GM12864 (cell line): Measurements from ENCODE around the gene CIART.
A peak's percentile ranks its signal among the peaks of the same experiment; 100 is the strongest.
"Not testable (repeated sequence)": the region's sequence is repeated elsewhere in the genome, so short reads cannot be mapped to it uniquely, and the experiment has no call there.

Experiments used
- DNase-seq: peaks from one replicate; pipeline ENCODE4 v3.0.0-alpha.2; 2011; ENCODE audit warnings: low read depth
- H3K4me3 ChIP-seq: 2 replicates; pipeline ENCODE4 v1.5.1; 2011; ENCODE audit warnings: mild to moderate bottlenecking, low read depth, low read length, control low read depth
- TF ChIP-seq, protein P1 (sequence below): IDR thresholded peaks from 2 replicates; pipeline ENCODE4 v1.5.1; 2011; ENCODE audit warnings: low read depth, mild to moderate bottlenecking, moderate library complexity, low read length, control low read depth, inconsistent platforms; ENCODE audit errors: missing control alignments

The CIART gene

DNA sequence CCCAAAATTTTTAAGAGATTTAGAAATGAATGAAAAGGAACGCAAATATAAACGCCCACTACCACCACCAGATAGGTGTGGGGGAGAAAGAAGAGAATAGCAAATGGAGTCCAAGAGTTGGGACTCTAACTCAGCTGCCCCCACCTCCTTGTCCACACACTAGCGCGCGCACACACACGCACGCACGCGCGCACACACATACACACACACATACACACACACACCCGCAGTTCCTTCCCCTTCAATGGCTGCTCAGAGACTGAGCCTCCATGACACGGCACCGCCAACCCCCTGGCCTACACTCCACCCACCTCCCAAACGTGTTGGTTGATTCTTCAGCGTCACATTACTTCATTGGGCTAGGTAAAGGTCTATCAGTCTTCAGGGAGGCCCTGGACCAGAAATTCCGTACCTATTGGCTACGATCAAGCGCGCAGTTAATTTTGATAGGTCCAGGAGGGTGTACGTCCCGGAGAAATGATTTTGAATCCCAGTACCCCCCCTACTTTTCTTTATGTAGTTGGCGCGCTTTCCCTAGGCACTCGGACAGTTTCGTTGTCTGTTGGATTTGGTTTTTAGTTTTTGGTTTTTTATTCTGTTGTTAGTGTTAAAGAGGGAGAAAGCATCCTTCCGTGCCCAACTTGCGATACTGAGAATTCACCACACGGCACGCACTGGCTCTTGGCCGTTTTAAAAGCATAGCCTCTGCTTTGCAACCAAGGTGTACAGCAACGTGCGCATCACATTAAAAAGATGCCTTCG, 46.3 kb upstream of the CIART start, which contains the start of gene ANP32E:
ANP32E (minus strand) TSS at position 261 of the 762 bp plus-strand sequence. CDS start 326 bp downstream, outside the sequence.
- DNase-seq = peak; percentile 99
- TF ChIP-seq, protein P1, sequence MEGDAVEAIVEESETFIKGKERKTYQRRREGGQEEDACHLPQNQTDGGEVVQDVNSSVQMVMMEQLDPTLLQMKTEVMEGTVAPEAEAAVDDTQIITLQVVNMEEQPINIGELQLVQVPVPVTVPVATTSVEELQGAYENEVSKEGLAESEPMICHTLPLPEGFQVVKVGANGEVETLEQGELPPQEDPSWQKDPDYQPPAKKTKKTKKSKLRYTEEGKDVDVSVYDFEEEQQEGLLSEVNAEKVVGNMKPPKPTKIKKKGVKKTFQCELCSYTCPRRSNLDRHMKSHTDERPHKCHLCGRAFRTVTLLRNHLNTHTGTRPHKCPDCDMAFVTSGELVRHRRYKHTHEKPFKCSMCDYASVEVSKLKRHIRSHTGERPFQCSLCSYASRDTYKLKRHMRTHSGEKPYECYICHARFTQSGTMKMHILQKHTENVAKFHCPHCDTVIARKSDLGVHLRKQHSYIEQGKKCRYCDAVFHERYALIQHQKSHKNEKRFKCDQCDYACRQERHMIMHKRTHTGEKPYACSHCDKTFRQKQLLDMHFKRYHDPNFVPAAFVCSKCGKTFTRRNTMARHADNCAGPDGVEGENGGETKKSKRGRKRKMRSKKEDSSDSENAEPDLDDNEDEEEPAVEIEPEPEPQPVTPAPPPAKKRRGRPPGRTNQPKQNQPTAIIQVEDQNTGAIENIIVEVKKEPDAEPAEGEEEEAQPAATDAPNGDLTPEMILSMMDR = peak; percentile 19
- H3K4me3 ChIP-seq = peak within 1 kb of the TSS; percentile 96

- H3K4me3 ChIP-seq = peak overlapping the region; percentile 96
- DNase-seq = no peak
- TF ChIP-seq, protein P1 = no peak
Measured at GRCh38 chr1:150236614-150237100, 45.7 kb upstream of the CIART start.

DNA sequence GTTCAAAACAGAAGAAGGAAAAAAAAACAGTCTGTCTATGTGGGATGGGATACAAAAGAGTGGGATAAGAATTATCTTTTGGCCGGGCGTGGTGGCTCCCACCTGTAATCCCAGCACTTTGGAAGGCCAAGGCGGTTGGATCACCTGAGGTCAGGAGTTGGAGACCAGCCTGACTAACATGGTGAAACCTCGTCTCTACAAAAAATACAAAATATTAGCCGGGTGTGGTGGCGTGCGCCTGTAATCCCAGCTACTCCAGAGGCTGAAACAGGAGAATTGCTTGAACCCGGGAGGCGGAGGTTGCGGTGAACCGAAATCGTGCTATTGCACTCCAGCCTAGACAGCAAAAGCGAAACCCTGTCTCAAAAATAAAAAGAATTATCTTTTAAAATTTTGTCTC, 45.2 kb upstream of the CIART start:
- not testable (repeated sequence) for H3K4me3 ChIP-seq, DNase-seq

DNA sequence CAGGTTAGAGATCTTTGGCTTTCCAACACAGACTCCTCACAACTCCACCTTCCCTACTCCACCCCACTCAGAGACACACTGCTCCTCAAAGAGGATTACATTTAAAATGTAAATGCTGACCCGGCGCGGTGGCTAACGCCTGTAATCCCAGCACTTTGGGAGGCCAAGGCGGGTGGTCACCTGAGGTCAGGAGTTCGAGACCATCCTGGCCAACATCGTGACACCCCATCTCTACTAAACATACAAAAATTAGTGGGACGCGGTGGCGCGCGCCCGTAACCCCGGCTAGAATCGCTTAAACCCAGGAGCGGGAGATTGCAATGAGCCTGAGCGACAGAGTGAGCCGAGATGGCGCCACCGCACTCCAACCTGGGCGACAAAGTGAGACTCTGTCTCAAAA, 44.6 kb upstream of the CIART start:
- no peak overlapping the region for H3K4me3 ChIP-seq
- DNase-seq = no peak
- TF ChIP-seq, protein P1 = no peak

- DNase-seq = no peak
- TF ChIP-seq, protein P1 = no peak
- no peak overlapping the region for H3K4me3 ChIP-seq
Measured at GRCh38 chr1:150243003-150243402, 39.4 kb upstream of the CIART start.

DNA sequence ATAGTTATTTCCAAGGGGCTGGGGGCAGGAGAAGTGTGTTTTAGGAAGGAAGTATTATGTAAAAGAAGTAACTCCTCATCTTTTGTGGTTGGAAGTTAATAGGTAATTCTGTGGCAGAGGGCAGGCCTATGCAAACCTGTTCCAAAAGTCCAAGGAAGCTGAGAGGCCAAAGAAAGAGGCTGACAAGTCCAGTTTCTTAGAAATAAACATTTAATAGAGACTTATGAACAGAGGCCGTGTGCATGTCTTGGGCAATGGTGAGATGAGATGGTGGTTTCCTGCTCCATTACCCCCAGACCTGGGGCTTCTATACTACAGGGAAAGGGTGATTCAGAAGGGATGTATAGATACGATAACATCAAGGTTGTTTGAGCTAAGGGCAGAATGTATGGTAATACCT, 32.4 kb upstream of the CIART start:
- TF ChIP-seq, protein P1 = no peak
- H3K4me3 ChIP-seq = no peak overlapping the region
- DNase-seq = no peak

- H3K4me3 ChIP-seq = no peak overlapping the region
- TF ChIP-seq, protein P1 = no peak
- DNase-seq = no peak
Measured at GRCh38 chr1:150256198-150256553, 26.2 kb upstream of the CIART start.
